ENCODE results near the gene CD180. TPM values are rescaled to one million over a fixed set of nuclear protein-coding genes. Genes with fewer than 3 reads are reported as not detected.

Gene CD180
- total RNA-seq, 1 experiment from 2014 or later, result not detected

DNA sequence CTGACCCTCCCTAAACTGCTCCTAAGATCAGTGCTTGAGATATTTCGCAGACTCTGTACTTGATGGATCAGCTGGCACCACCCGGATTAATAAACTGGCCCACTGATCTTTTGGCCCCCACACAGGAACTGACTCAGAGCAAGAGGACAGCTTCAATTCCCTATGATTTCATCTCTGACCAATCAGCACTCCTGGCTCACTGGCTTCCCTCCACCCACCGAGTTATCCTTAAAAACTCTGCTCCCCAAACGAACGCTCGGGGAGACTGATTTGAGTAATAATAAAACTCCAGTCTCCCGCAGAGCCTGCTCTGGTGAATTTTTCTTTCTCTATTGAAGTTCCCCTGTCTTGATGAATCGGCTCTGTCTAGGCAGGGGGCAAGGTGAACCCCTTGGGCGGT, 36.5 kb upstream of the CD180 start:
- Mint-ChIP-seq H3K27ac (ENCODE audit: unreplicated experiment) (no peak overlapping the region), H3K36me3 (ENCODE audit: insufficient read depth, unreplicated experiment) (no peaks in the 10 kb centered on the region), H3K9me3 (ENCODE audit: unreplicated experiment) (no peaks in the 10 kb centered on the region), H3K4me1 (ENCODE audit: low read depth, unreplicated experiment) (peaks cover 19% of the 10 kb centered on the region), H3K4me3 (ENCODE audit: unreplicated experiment) (no peak overlapping the region), H3K27me3 (ENCODE audit: insufficient read depth, unreplicated experiment) (no peaks in the 10 kb centered on the region)
- DNase-seq, result no peak
- Histone ChIP-seq H3K27me3 (replicated peaks; ENCODE audit: control insufficient read depth, insufficient read depth, low read length) (no peaks in the 10 kb centered on the region), H3K4me1 (peaks cover 15% of the 10 kb centered on the region), H3K36me3 (ENCODE audit: control insufficient read depth, insufficient read depth, low read length) (no peaks in the 10 kb centered on the region), H3K4me3 (ENCODE audit: low read depth, low read length) (no peak overlapping the region), H3K9me3 (no peaks in the 10 kb centered on the region)
- POLR2A ChIA-PET, result no interaction called here
- CTCF ChIA-PET, result no interaction called here
- TF ChIP-seq CTCF (IDR thresholded peaks at IDR 0.05; ENCODE audit: insufficient read depth in 1 of 2, low read depth in 1 of 2, low read length in 1 of 2, severe bottlenecking in 1 of 2, unreplicated experiment in 1 of 2), result no peak
- intact Hi-C loops (cut with micrococcal nuclease; ENCODE audit: unreplicated experiment), result no loop called here
- no TSS peak for BruUV-seq (replicated peaks)

DNA sequence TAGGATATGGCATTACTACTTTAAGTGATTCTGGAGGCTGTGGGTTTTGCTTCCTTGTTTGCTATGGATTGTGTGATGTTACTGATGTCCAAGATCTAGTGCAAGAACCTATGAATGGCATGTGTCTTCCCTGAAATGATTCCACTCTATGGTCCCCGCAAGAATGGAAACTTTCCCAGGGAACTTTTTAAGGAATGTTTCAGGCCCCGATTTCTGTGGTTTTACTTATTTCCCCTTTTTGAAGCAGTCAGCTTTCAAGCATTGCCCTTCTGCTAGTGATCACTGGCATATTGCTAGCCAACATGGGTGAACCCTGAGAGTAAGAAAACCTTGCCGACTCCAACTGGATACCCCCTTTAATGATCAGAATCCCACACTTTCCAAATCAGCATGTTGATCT, 26.6 kb upstream of the CD180 start:
- Histone ChIP-seq H3K36me3 (ENCODE audit: control insufficient read depth, insufficient read depth, low read length) (no peaks in the 10 kb centered on the region), H3K9me3 (no peaks in the 10 kb centered on the region), H3K4me3 (ENCODE audit: low read depth, low read length) (no peak overlapping the region), H3K27me3 (replicated peaks; ENCODE audit: control insufficient read depth, insufficient read depth, low read length) (no peaks in the 10 kb centered on the region), H3K4me1 (no peaks in the 10 kb centered on the region)
- no peaks in the 10 kb centered on the region for H3K27me3 Mint-ChIP-seq (ENCODE audit: insufficient read depth, unreplicated experiment)
- DNase-seq, result no peak
- ChIA-PET CTCF (no interaction called here), POLR2A (no interaction called here)
- no peaks in the 10 kb centered on the region for H3K4me1 Mint-ChIP-seq (ENCODE audit: low read depth, unreplicated experiment)
- intact Hi-C loops (cut with micrococcal nuclease; ENCODE audit: unreplicated experiment), result no loop called here
- no peak overlapping the region for H3K27ac Mint-ChIP-seq (ENCODE audit: unreplicated experiment)
- no TSS peak for BruUV-seq (replicated peaks)
- no peaks in the 10 kb centered on the region for H3K9me3 Mint-ChIP-seq (ENCODE audit: unreplicated experiment)
- H3K36me3 Mint-ChIP-seq (ENCODE audit: insufficient read depth, unreplicated experiment), result no peaks in the 10 kb centered on the region
- H3K4me3 Mint-ChIP-seq (ENCODE audit: unreplicated experiment), result no peak overlapping the region
- no peak for TF ChIP-seq CTCF (IDR thresholded peaks at IDR 0.05; ENCODE audit: insufficient read depth in 1 of 2, low read depth in 1 of 2, low read length in 1 of 2, severe bottlenecking in 1 of 2, unreplicated experiment in 1 of 2)

- Mint-ChIP-seq H3K36me3 (ENCODE audit: insufficient read depth, unreplicated experiment) (no peaks in the 10 kb centered on the region), H3K27ac (ENCODE audit: unreplicated experiment) (no peak overlapping the region), H3K9me3 (ENCODE audit: unreplicated experiment) (no peaks in the 10 kb centered on the region), H3K4me3 (ENCODE audit: unreplicated experiment) (no peak overlapping the region), H3K4me1 (ENCODE audit: low read depth, unreplicated experiment) (no peaks in the 10 kb centered on the region), H3K27me3 (ENCODE audit: insufficient read depth, unreplicated experiment) (no peaks in the 10 kb centered on the region)
- H3K4me1 ChIP-seq, result no peaks in the 10 kb centered on the region
- no peaks in the 10 kb centered on the region for H3K9me3 ChIP-seq
- no TSS peak for BruUV-seq (replicated peaks)
- POLR2A ChIA-PET, result no interaction called here
- DNase-seq, result no peak
- CTCF ChIA-PET, result no interaction called here
- no peak overlapping the region for H3K4me3 ChIP-seq (ENCODE audit: low read depth, low read length)
- intact Hi-C loops (cut with micrococcal nuclease; ENCODE audit: unreplicated experiment), result no loop called here
- no peaks in the 10 kb centered on the region for H3K36me3 ChIP-seq (ENCODE audit: control insufficient read depth, insufficient read depth, low read length)
- H3K27me3 ChIP-seq (replicated peaks; ENCODE audit: control insufficient read depth, insufficient read depth, low read length), result no peaks in the 10 kb centered on the region
- no peak for TF ChIP-seq CTCF (IDR thresholded peaks at IDR 0.05; ENCODE audit: insufficient read depth in 1 of 2, low read depth in 1 of 2, low read length in 1 of 2, severe bottlenecking in 1 of 2, unreplicated experiment in 1 of 2)
Observed at GRCh38 chr5:67222243-67223025, 25.8 kb upstream of the CD180 start.

All from Caco-2 (cell line).